Gastrocnemius medialis (tissue), 4 donors: ENCODE results near the gene SPAST.

Experiments
- POLR2A ChIP-seq, 2 donors: fragments of 450-650 bp; IDR thresholded peaks; one replicate each; pipeline ENCODE4 v1.6.1; 2017; ENCODE audit warnings: antibody characterized with exemption in 2 of 2, mild to moderate bottlenecking in 2 of 2, moderate library complexity in 2 of 2
- TF ChIP-seq, protein P1 (sequence below), 5 experiments: fragments of 450-650 bp in 3 of 5; fragments of 200-600 bp in 2 of 5; sonication (generic) in 2 of 5; IDR thresholded peaks in 4 of 5; conservative IDR thresholded peaks in 1 of 5; 1 replicate in 4 of 5; 2 replicates in 1 of 5; pipeline ENCODE4 v1.5.1; 2016 to 2019; ENCODE audit warnings: antibody characterized with exemption in 5 of 5, mild to moderate bottlenecking in 3 of 5, moderate library complexity in 3 of 5

- TF ChIP-seq, protein P1, sequence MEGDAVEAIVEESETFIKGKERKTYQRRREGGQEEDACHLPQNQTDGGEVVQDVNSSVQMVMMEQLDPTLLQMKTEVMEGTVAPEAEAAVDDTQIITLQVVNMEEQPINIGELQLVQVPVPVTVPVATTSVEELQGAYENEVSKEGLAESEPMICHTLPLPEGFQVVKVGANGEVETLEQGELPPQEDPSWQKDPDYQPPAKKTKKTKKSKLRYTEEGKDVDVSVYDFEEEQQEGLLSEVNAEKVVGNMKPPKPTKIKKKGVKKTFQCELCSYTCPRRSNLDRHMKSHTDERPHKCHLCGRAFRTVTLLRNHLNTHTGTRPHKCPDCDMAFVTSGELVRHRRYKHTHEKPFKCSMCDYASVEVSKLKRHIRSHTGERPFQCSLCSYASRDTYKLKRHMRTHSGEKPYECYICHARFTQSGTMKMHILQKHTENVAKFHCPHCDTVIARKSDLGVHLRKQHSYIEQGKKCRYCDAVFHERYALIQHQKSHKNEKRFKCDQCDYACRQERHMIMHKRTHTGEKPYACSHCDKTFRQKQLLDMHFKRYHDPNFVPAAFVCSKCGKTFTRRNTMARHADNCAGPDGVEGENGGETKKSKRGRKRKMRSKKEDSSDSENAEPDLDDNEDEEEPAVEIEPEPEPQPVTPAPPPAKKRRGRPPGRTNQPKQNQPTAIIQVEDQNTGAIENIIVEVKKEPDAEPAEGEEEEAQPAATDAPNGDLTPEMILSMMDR (IDR thresholded peaks at IDR 0.05 in 4 of 5, conservative IDR thresholded peaks at IDR 0.05 in 1 of 5), result no peak
- no peak for TF ChIP-seq POLR2A (IDR thresholded peaks at IDR 0.05)
Observed at GRCh38 chr2:32095671-32096070, 32.3 kb downstream of the SPAST start.
